ENCODE measurements around the gene OSBP2. TPM values are rescaled to one million over a fixed set of nuclear protein-coding genes. Genes with fewer than 3 reads are reported as not detected.

OSBP2 gene
- total and polyA plus RNA-seq, 2 of the 13 experiments (the other 11 are each of a cell fraction or from before 2014, with no cell fraction given): 5.0 to 7.7 TPM

DNA sequence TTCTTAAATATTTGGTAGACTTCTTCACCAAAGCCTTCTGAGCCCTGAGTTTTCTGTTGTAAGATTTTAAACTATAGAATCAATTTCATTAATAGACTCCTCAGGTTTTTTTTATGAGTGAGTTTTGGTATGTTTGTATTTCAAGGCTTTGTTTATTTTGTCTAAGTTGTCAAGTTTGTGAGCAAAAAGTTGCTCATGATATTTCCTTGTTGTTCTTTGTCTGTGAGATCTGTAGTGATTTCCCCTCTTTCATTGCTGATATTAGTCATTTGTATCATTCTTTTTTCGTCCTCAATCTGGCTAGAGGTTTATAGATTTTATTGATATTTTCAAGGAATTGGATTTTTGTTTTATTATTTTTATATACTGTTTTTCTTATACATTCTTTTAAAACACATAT, 152.9 kb downstream of the OSBP2 start:
- no peak for TF ChIP-seq ZNF10 (CRISPR knock-in tag; IDR thresholded peaks at IDR 0.05; ENCODE audit: borderline replicate concordance, low read depth)
- TF ChIP-seq MIER2 (CRISPR knock-in tag; IDR thresholded peaks at IDR 0.05): no peak
- no peak for TF ChIP-seq SIN3A (IDR thresholded peaks at IDR 0.05; ENCODE audit: borderline replicate concordance, low read depth, low read length)
- no peak for TF ChIP-seq ZFAT (CRISPR knock-in tag; conservative IDR thresholded peaks at IDR 0.05)
- TF ChIP-seq, protein P1, sequence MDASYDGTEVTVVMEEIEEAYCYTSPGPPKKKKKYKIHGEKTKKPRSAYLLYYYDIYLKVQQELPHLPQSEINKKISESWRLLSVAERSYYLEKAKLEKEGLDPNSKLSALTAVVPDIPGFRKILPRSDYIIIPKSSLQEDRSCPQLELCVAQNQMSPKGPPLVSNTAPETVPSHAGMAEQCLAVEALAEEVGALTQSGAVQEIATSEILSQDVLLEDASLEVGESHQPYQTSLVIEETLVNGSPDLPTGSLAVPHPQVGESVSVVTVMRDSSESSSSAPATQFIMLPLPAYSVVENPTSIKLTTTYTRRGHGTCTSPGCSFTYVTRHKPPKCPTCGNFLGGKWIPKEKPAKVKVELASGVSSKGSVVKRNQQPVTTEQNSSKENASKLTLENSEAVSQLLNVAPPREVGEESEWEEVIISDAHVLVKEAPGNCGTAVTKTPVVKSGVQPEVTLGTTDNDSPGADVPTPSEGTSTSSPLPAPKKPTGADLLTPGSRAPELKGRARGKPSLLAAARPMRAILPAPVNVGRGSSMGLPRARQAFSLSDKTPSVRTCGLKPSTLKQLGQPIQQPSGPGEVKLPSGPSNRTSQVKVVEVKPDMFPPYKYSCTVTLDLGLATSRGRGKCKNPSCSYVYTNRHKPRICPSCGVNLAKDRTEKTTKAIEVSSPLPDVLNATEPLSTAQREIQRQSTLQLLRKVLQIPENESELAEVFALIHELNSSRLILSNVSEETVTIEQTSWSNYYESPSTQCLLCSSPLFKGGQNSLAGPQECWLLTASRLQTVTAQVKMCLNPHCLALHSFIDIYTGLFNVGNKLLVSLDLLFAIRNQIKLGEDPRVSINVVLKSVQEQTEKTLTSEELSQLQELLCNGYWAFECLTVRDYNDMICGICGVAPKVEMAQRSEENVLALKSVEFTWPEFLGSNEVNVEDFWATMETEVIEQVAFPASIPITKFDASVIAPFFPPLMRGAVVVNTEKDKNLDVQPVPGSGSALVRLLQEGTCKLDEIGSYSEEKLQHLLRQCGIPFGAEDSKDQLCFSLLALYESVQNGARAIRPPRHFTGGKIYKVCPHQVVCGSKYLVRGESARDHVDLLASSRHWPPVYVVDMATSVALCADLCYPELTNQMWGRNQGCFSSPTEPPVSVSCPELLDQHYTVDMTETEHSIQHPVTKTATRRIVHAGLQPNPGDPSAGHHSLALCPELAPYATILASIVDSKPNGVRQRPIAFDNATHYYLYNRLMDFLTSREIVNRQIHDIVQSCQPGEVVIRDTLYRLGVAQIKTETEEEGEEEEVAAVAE (CRISPR knock-in tag; IDR thresholded peaks at IDR 0.05; ENCODE audit: borderline replicate concordance): no peak
- TF ChIP-seq ZNF879 (CRISPR knock-in tag; IDR thresholded peaks at IDR 0.05): no peak
- TF ChIP-seq ZNF607 (CRISPR knock-in tag; IDR thresholded peaks at IDR 0.05; ENCODE audit: borderline replicate concordance): no peak
- no peak for TF ChIP-seq KLF15 (CRISPR knock-in tag; IDR thresholded peaks at IDR 0.05; ENCODE audit: borderline replicate concordance)
- TF ChIP-seq CBFB (CRISPR knock-in tag; IDR thresholded peaks at IDR 0.05): no peak
- no peak for TF ChIP-seq AGO2 (optimal IDR thresholded peaks at IDR 0.05; ENCODE audit: low read depth, low read length)
- Histone ChIP-seq H3K27me3 (ENCODE audit: control insufficient read depth in 1 of 2, insufficient read depth in 2 of 2, low read length in 2 of 2) (no peaks in the 10 kb centered on the region; a peak in 1 of 5 replicates), H2AFZ (ENCODE audit: low read length) (no peak overlapping the region), H3K4me1 (ENCODE audit: insufficient read depth, low read length) (no peaks in the 10 kb centered on the region), H3K36me3 (replicated peaks in 1 of 2; ENCODE audit: control insufficient read depth in 1 of 2, insufficient read depth in 2 of 2, low read length in 2 of 2) (no peaks in the 10 kb centered on the region), H3K4me2 (ENCODE audit: low read depth, low read length) (no peak overlapping the region), H3K27ac (ENCODE audit: extremely low read length, insufficient read depth, low read length) (no peak overlapping the region), H3K79me2 (ENCODE audit: insufficient read depth, low read length) (no peaks in the 10 kb centered on the region), H3K9ac (ENCODE audit: insufficient read depth, low read depth, low read length) (no peak overlapping the region), H3K9me3 (ENCODE audit: low read length) (no peaks in the 10 kb centered on the region), H3K4me3 (replicated peaks in 1 of 3; ENCODE audit: insufficient read depth in 1 of 3, low read depth in 2 of 3, low read length in 3 of 3) (no peak overlapping the region), H4K20me1 (ENCODE audit: insufficient read depth, low read length) (no peaks in the 10 kb centered on the region)
- in situ Hi-C loops (cut with HindIII; ENCODE audit: extremely low pct_ligation_motif_present, low pct_unique_long_range_greater_than_20kb): no loop called here
- 3% methylated on average over 1 of the region's 1 CpG for WGBS (ENCODE audit: low lambda C conversion rate)
- intact Hi-C loops (cut with micrococcal nuclease; ENCODE audit: unreplicated experiment): no loop called here
- DNase-seq (ENCODE audit: low spot score) (no peak), FAIRE-seq (no peak), ATAC-seq (no peak)
- ChIA-PET CTCF (ENCODE audit: low intra/inter-chr PET ratio, low total read pairs) (no interaction called here), POLR2A (no interaction called here)
- no TSS peak for BruUV-seq (replicated peaks)
